Measurements from ENCODE around the gene PF4V1. TPM values are rescaled to one million over a fixed set of nuclear protein-coding genes. Genes with fewer than 3 reads are reported as not detected.
A peak's percentile ranks its signal among the peaks of the same experiment; 100 is the strongest.

PF4V1 gene
- polyA plus RNA-seq, 2 of the 4 experiments (the other 2 are of a cell fraction): not detected

GRCh38 chr4:73871511-73872310 is 18.6 kb downstream of the PF4V1 start:
- H3K9me3 ChIP-seq: 0 out of 3 replicates have a peak, but pooled peaks cover 4% of the 10 kb centered on the region
- CTCF ChIA-PET: no interaction called here
- TF ChIP-seq EP300 (IDR thresholded peaks at IDR 0.05) (no peak), MYC (IDR thresholded peaks at IDR 0.05; ENCODE audit: borderline replicate concordance, low read length) (no peak), CBX8 (IDR thresholded peaks at IDR 0.05) (no peak), BHLHE40 (IDR thresholded peaks at IDR 0.05; ENCODE audit: low read depth, low read length) (no peak), HOXA7 (CRISPR knock-in tag; IDR thresholded peaks at IDR 0.05) (no peak), ZNF302 (CRISPR knock-in tag; IDR thresholded peaks at IDR 0.05) (no peak), RAD21 (conservative IDR thresholded peaks at IDR 0.05 in 1 of 2, IDR thresholded peaks at IDR 0.05 in 1 of 2) (no peak), RARB (CRISPR knock-in tag; IDR thresholded peaks at IDR 0.05) (no peak), ZSCAN20 (CRISPR knock-in tag; IDR thresholded peaks at IDR 0.05) (no peak)
- FAIRE-seq (no peak), ATAC-seq (no peak), DNase-seq (ENCODE audit: low read depth in 1 of 2, low spot score in 1 of 2) (no peak)
- peaks cover 28% of the 10 kb centered on the region; the same call in 2 of the 3 replicates for H3K4me1 ChIP-seq
- H3K4me3 ChIP-seq: peak overlapping the region; percentile 91; the same call in 2 of the 3 replicates
- H3K27ac ChIP-seq: peak overlapping the region; percentile 43 to 96; a peak in 3 of 6 replicates
- 82% methylated on average over 6 of the region's 6 CpGs for WGBS (ENCODE audit: missing lambda C conversion rate)
- peak overlapping the region; percentile 92 for H3K4me2 ChIP-seq
- POLR2A ChIA-PET: no interaction called here

GRCh38 chr4:73872316-73873108 is 19.4 kb downstream of the PF4V1 start:
- WGBS (ENCODE audit: missing lambda C conversion rate): 90% methylated on average over 2 of the region's 2 CpGs
- TF ChIP-seq ELK1 (IDR thresholded peaks at IDR 0.05; ENCODE audit: low read depth, low read length) (no peak), ATOH8 (CRISPR knock-in tag; IDR thresholded peaks at IDR 0.05; ENCODE audit: low read depth) (no peak), RNF2 (IDR thresholded peaks at IDR 0.05; ENCODE audit: borderline replicate concordance, low read depth) (no peak), FOSB (CRISPR knock-in tag; IDR thresholded peaks at IDR 0.05) (no peak), CEBPB (IDR thresholded peaks at IDR 0.05) (no peak), E2F6 (IDR thresholded peaks at IDR 0.05; ENCODE audit: borderline replicate concordance, low read depth) (no peak)
- ATAC-seq: no peak
- Histone ChIP-seq H3K27ac (no peak overlapping the region), H3K9me3 (0 out of 3 replicates have a peak, but pooled peaks cover 4% of the 10 kb centered on the region), H3K4me2 (no peak overlapping the region), H3K4me1 (peaks cover 20% of the 10 kb centered on the region; the same call in 2 of the 3 replicates), H3K4me3 (no peak overlapping the region)
- no peak for DNase-seq (ENCODE audit: low read depth in 1 of 2, low spot score in 1 of 2)
- ChIA-PET CTCF (no interaction called here), POLR2A (no interaction called here)
- peak; percentile 73 for FAIRE-seq

- ATAC-seq (no peak), DNase-seq (ENCODE audit: low read depth in 1 of 2, low spot score in 1 of 2) (no peak), FAIRE-seq (no peak)
- WGBS (ENCODE audit: missing lambda C conversion rate): 66% methylated on average over 2 of the region's 2 CpGs
- no peak overlapping the region for H3K4me3 ChIP-seq
- 0 out of 3 replicates have a peak, but pooled peaks cover 4% of the 10 kb centered on the region for H3K9me3 ChIP-seq
- CTCF ChIA-PET: interaction anchor here (1.0 kb wide), 1 partner anchor 8 kb away, joined by 5 read pairs; no protein-coding TSS in a partner anchor
- POLR2A ChIA-PET: no interaction called here
- H3K27ac ChIP-seq: no peak overlapping the region
- H3K4me2 ChIP-seq: no peak overlapping the region
- H3K4me1 ChIP-seq: peaks cover 10% of the 10 kb centered on the region; the same call in 2 of the 3 replicates
- TF ChIP-seq CHD4 (IDR thresholded peaks at IDR 0.05; ENCODE audit: borderline replicate concordance) (no peak), RFX5 (IDR thresholded peaks at IDR 0.05) (no peak), SMC3 (IDR thresholded peaks at IDR 0.05) (no peak), E2F6 (IDR thresholded peaks at IDR 0.05; ENCODE audit: borderline replicate concordance, low read depth) (no peak), RNF2 (IDR thresholded peaks at IDR 0.05; ENCODE audit: borderline replicate concordance, low read depth) (no peak), NPAS2 (CRISPR knock-in tag; IDR thresholded peaks at IDR 0.05; ENCODE audit: borderline replicate concordance) (no peak), NFE2L2 (conservative IDR thresholded peaks at IDR 0.05; ENCODE audit: low read length) (no peak), REST (IDR thresholded peaks at IDR 0.05) (no peak), CEBPB (IDR thresholded peaks at IDR 0.05) (no peak), TP53 (CRISPR knock-in tag; IDR thresholded peaks at IDR 0.05) (no peak), ZSCAN20 (CRISPR knock-in tag; IDR thresholded peaks at IDR 0.05) (no peak)
Observed at GRCh38 chr4:73874386-73874785, 21.3 kb downstream of the PF4V1 start.

Measured in A549 (cell line).